DLD1 (cell line): ENCODE data around the gene ZNF225.
"Not testable (repeated sequence)": the region's sequence is repeated elsewhere in the genome, so short reads cannot be mapped to it uniquely, and the experiment has no call there.

Experiments used
- in situ Hi-C: cut with HindIII; loops from 2 replicates; pipeline ENCODE4 v1.10.0; 2017; ENCODE audit warnings: low sequenced_read_pairs

The ZNF225 gene

GRCh38 chr19:44113138-44113783 is at the start of gene ZNF225:
Gene ZNF225 (plus strand): TSS chr19:44113399. CDS start chr19:44115828, 2,429 bp downstream.
- in situ Hi-C loops, result no loop called here

- in situ Hi-C loops, result no loop called here
Measured at GRCh38 chr19:44066305-44066704, 46.9 kb upstream of the ZNF225 start.

DNA sequence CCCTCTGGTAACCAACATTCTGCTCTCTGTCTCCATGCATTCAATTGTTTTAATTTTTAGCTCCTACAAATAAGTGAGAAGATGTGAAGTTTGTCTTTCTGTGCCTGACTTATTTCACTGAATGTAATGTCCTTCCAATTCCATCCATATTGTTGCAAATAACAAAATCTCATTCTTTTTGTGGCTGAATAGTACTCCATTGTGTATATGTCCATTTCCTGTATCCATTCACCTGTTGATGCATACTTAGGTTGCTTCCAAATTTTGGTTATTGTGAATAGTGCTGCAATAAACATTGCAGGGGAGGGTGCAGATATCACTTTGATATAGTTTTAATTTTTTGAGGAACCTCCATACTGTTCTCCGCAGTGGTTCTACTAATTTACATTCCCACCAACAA is 43.8 kb upstream of the ZNF225 start:
- in situ Hi-C loops, result no loop called here

- in situ Hi-C loops, result no loop called here
Measured at GRCh38 chr19:44071824-44072542, 41.2 kb upstream of the ZNF225 start, which contains the start of gene ZNF284. Gene ZNF284 (plus strand): TSS chr19:44072159. CDS start chr19:44076390, 4,231 bp downstream.

- in situ Hi-C loops, result no loop called here
Measured at GRCh38 chr19:44072543-44073401, 40.4 kb upstream of the ZNF225 start.

- in situ Hi-C loops, result no loop called here
Measured at GRCh38 chr19:44076325-44076724, 36.9 kb upstream of the ZNF225 start.

GRCh38 chr19:44092108-44092507 is 21.1 kb upstream of the ZNF225 start:
- in situ Hi-C loops, result no loop called here

DNA sequence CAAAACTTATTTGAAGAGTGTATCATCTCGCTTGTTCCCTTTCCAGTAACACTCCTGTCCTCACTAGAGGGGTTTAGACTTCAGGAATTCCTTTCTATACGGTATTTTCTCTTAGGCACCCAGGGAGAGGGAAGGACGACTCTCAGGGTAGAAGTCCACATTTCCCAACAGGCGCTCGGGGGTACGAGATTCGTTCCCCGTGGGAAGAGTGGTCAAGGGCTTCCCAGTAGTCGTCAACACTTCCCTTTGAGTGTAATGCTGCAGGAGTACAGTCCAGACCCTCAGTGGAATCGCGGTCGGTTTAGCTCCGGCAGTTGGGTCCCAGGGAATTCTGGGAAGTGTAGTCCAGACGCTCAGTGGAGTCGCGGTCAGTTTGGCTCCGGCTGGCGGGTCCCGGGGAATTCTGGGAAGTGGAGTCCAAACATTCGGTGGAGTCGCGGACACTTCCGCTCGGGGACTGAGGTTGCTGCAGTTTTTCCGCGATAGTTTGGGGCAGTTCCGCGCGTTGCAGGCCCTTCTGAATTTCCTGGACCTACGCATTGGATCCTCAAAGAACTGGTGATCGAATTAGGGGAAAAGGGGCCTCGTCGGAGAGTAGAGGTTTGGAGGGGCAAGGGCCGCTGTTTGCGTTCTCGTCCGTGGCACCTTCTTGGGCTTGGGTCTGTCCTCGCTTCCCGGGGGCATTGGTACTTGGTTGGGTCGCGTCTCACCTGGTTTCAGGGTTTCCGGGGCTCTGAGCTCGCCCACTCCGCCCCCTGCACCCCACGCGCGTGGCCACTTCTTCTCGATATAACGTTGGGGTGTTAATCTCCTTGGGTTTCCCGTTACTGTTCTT is 19.1 kb upstream of the ZNF225 start, which contains the start of gene ZNF224:
Gene ZNF224 (plus strand): TSS at position 431 of the 835 bp plus-strand sequence. CDS start 3,513 bp downstream, outside the sequence.
- in situ Hi-C loops, result no loop called here

- in situ Hi-C loops, result no loop called here
Measured at GRCh38 chr19:44107751-44108150, 5.4 kb upstream of the ZNF225 start.

GRCh38 chr19:44109458-44109857 is 3.7 kb upstream of the ZNF225 start:
- in situ Hi-C loops, result no loop called here

DNA sequence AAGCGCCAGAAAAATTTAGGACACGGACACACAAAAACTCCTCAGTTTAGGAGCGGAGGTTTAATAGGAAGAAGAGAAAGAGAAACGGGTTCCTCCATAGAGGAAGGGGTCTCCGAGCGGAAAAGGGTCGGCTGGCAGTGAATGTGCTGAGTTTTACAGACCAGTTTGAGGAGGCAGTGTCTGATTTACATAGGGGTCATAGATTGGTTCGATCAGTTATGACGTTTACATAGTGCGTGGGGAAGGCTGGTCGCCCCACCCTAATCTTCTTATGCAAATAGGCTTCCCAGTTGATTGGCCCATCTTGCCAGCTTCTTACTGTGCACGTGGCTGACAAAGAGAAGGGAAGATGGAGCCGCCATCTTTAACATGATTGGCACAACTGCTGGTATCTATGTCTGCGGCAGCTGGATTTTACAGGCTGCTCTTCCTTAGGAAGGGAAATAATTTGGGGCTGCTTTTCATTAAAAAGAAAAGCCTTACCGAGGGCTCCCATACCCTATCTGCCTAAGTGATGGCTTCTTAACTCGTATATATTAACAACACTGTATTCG is 1.2 kb upstream of the ZNF225 start:
- in situ Hi-C loops, result no loop called here

GRCh38 chr19:44112802-44113137 is 429 bp upstream of the ZNF225 start:
- in situ Hi-C loops, result no loop called here

DNA sequence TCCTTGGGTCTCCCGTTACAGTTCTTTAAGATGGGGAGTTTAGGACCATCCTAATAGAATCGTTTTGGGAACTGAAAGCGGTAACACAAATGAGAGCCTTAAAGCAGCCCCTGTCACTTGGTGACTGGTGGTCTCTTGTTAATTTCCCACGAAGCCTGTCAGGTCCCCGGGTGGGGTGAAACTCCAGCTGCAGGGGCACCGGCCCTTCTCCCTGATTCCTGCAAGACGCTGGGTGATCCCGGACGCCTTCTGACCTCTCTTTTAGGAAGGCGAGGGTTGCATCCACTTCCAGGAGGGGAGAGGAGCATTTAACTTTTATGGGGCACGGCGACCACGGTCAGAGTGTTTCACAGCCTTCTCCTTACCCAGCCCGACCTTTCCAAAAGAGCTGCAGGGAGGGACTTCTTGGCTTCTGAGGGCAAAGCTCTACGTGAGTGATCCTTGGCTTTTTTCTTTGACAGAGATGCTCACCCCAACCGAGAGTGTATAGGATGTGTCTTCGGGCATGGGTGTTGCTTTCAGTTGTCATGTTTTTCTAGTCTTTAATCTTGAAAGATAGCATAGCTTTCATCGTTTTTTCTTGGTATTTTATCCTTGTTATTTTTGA is 688 bp downstream of the ZNF225 start:
- in situ Hi-C loops, result no loop called here

DNA sequence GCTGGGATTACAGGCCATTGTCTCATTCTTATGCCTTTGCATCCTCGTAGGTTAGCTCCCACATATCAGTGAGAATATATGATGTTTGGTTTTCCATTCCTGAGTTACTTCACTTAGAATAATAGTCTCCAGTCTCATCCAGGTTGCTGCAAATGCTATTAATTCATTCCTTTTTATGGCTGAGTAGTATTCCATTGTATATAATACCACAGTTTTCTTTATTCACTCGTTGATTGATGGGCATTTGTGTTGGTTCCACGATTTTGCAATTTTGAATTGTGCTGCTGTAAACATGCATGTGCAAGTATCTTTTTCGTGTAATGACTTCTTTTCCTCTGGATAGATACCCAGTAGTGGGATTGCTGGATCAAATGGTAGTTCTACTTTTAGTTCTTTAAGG is 8.0 kb downstream of the ZNF225 start:
- in situ Hi-C loops, result not testable (repeated sequence)

DNA sequence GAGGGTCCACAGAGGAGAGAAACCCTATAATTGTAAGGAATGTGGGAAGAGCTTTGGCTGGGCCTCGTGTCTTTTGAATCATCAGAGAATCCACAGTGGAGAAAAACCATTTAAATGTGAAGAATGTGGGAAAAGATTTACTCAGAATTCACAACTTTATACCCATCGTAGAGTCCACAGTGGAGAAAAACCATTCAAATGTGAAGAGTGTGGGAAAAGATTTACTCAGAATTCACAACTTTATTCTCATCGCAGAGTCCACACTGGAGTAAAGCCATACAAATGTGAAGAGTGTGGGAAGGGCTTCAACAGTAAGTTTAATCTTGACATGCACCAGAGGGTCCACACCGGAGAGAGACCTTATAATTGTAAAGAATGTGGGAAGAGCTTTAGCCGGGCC is 18.8 kb downstream of the ZNF225 start:
- in situ Hi-C loops, result no loop called here

- in situ Hi-C loops, result no loop called here
Measured at GRCh38 chr19:44141191-44142058, 28.2 kb downstream of the ZNF225 start, which contains the start of gene ZNF234. Gene ZNF234 (plus strand): TSS chr19:44141554. CDS start chr19:44144633, 3,079 bp downstream.

DNA sequence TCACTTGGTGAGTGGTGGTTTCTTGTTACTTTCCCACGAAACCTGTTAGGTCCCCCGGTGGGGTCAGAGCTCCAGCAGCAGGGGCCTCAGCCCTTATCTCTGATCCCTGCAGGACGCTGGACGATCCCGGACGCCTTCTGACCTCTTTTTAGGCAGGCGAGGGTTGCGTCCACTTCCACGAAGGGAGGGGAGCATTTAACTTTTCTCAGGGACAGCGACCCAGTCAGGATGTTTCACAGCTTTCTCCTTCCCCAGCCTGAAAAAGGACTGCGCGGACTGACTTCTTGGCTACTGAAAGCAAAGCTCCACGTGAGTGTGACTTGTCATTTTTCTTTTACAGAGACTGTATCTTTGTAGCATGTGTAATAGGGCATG is 28.8 kb downstream of the ZNF225 start:
- in situ Hi-C loops, result no loop called here

DNA sequence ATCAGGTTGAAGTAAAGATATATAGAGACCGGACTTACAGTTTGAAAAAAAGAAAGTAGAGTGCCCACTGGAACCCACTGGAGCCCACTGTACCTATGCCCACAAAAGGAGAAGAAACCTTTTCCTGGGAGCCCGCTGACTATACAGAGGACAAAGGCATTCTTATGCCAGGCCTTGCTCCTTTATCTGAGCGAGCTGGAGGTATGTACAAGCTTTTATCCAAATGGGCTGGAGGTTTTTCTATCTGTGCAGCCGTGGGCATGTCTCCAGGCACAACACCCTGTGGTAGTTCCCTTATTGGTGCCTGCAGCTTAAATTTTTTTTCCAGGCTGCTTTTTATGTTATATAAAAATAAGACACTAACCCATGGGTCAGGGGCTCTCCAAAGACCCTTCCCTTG is 36.6 kb downstream of the ZNF225 start:
- in situ Hi-C loops, result no loop called here

DNA sequence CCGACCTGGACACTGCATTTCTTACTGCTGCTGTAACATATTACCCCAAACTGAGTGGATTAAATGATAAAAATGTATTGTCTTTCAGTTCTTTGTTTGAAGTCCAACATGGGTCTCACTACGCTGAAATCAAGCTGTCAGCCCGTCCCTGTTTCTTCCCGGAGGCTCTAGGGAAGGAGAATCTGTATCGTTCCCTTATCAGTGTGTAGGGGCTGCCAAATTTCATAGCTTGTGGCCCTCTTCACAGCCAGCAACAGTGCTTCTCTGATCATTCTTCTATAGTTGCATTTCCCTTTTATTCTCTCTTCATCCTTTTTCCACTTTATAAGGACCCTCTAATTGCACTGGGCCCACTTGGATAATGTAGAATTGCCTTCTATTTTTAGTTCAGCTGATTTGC is 38.3 kb downstream of the ZNF225 start:
- in situ Hi-C loops, result no loop called here
